Middle frontal gyrus (tissue), 1 donor: ENCODE measurements around the gene GNL2.
A peak's percentile ranks its signal among the peaks of the same experiment; 100 is the strongest.
"Not testable (repeated sequence)": the region's sequence is repeated elsewhere in the genome, so short reads cannot be mapped to it uniquely, and the experiment has no call there.

Source experiments
- DNase-seq: peaks from one replicate; pipeline ENCODE4 v3.0.0-alpha.2; 2015; ENCODE audit warnings: low spot score; ENCODE audit errors: extremely low spot score

Gene GNL2

GRCh38 chr1:37560401-37561132, 35.2 kb downstream of the GNL2 start:
- no peak for DNase-seq

DNA sequence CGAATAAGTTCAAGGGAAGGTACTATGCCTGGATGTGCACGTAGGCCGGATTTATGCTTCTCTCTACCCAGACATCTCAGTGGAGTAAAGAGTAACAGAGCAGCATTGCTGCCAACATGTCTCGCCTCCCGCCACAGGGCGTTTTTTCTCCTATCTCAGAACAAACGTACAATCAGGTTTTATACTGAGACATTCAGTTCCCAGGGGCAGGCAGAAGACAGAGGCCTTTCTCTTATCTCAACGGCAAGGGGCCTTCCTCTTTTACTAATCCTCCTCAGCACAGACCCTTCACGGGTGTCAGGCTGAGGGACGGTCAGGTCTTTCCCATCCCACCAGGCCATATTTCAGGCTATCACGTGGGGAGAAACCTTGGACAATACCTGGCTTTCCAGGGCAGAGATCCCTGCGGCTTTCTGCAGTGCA, 35.8 kb downstream of the GNL2 start:
- DNase-seq, result not testable (repeated sequence)

- no peak for DNase-seq
Observed at GRCh38 chr1:37559080-37559479, 36.7 kb downstream of the GNL2 start.

GRCh38 chr1:37558411-37558810, 37.3 kb downstream of the GNL2 start:
- no peak for DNase-seq

GRCh38 chr1:37557402-37557801, 38.3 kb downstream of the GNL2 start:
- no peak for DNase-seq

DNA sequence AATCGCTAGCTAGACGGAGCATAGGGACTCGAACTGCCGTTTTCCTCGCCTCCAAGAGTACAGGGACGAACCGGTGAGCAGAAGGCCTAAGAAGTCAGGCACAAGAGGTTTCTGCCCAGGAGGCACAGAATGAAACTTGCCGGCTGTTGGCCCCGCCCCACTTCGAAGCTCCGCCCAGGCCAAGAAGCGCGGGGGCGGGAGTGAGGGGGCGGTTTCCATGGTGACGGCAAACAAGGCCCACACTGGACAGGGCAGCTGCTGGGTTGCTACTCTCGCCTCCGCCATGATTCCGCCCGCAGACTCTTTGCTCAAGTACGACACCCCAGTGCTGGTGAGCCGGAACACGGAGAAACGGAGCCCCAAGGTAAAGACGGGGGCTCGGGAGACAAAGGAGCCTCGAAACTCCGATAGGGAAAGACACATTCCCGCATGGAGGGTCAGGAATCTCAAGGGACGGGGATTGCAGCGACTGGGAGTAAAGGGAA, 39.0 kb downstream of the GNL2 start, which contains the start of gene DNALI1:
Gene DNALI1, plus strand, starts transcription at position 229 of the 485 bp plus-strand sequence. Its CDS starts 55 bp downstream, at position 284.
- peak; percentile 50 for DNase-seq

DNA sequence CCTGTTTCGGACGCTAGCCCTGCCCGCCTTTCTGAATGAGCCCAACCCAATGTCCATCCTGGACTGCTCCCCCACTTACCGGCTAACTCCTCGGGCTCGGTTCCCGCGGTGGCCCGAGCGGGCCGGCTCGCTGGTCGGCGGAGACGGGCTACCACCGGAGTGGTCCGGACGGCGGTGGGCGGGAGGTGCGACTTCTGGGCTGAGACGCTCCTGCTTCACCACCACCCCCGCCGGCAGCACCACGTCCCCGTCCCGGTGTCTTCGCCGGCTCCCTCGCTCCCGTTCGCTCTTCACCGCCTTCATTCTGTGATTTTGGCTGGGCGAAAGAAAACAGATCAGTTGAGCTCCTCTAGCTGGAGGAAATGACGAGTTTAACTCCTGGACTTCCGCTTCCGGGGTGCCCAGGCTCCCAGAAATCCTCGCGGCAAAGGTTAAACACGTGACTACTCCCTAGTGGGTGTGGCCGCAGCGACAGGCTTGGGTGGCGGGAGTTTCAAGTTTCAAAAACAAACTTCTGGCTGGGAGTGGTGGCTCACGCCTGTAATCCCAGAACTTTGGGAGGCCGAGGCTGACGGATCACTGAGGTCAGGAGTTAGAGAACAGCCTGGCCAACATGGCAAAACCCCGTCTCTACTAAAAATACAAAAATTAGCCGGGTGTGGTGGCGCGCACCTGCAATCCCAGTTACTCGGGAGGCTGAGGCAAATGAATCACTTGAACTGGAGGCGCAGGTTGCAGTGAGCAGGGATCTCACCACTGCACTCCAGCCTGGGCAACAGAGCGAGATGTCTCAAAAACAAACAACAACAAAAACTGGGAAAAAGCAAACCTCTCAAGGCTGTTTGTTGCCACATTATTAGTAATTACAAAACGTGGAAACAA, 41.6 kb downstream of the GNL2 start, which contains the start of gene SNIP1:
Gene SNIP1, minus strand, starts transcription at position 367 of the 882 bp plus-strand sequence. Its CDS starts 64 bp downstream, at position 303.
- DNase-seq, result peak; percentile 92

DNA sequence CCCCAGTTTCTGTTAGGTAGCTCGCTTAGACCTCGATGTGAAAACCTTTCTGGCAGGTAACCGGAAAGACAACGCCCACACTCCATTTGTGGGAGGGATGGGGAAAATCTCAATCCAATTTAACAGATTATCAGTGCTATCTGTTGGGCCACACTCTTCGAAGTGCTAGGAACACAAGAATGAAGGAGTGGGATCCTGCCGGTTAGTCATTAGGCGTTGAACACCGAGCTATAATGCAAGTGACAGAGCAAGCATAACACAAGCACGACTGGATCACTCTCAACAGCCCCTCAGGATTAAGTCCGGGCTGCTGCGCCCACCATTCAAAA, 42.2 kb downstream of the GNL2 start:
- no peak for DNase-seq

DNA sequence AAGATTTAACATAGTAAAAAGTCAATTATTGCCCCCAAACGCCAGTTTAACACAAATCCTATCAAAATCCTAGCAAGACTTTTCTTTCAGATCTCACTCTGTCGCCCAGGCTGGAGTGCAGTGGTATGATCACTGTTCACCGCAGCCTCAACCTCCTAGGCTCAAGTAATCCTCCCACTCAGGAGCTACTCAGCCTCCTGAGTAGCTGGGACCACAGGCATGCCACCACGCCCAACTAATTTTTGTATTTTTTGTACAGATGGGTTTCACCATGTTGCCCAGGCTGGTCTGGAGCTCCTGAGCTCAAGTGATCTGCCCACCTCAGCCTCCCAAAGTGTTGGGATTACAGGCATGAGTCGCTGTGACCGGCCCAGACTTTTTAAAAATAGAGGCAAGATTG, 46.4 kb downstream of the GNL2 start:
- no peak for DNase-seq

- no peak for DNase-seq
Observed at GRCh38 chr1:37545019-37545418, 50.7 kb downstream of the GNL2 start.

GRCh38 chr1:37544530-37544929, 51.2 kb downstream of the GNL2 start:
- no peak for DNase-seq

DNA sequence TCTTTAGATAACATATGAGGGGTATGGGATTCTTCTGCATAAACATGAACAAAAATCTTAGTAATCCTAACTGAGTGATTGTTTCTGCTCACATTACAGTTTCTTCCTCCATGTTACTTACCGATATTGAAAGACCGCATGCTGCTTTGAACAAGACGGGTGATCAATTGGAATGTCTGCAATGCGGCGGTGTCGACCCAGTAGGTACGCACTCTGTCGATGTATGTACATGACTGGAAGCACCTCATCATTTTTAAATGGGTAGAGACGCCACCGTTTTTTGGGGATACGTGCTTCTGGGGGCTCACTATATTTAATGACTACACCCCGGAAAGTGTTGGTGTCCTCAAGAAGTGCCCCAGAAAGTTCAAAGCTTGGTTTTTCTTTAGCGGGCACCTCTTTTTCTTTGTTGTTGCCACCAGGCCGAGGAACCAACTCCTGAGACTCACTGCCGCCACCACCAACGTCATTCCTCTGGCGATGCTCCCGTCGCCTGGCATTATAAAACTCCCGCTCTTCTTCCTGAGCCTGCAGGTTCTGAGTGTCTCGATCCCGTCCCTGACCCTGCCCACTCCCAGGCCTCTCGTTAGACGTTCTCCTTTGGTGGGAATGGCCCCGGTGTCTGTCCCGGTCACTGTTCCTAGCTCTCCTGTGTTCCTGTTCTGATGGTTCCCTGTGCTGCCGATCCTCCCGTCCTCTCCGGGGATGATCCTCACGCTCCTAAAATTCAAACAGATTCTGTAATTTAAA, 55.5 kb downstream of the GNL2 start:
- no peak for DNase-seq

DNA sequence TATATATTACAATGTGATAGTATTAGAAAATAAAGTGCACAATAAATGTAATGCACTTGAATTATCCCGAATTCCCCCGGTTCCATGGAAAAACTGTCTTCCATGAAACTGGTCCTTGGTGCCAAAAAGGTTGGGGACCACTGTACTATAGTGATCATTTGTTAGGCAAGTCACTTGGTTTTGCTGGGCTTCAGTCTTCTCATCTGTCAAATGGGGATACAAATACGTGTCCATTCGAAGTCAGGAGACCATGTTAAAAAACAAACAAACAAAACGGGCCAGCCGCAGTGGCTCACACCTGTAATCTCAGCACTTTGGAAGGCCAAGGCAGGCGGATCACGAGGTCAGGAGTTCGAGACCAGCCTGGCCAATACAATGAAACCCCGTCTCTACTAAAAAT, 56.6 kb downstream of the GNL2 start:
- DNase-seq, result not testable (repeated sequence)

- no peak for DNase-seq
Observed at GRCh38 chr1:37537378-37537777, 58.4 kb downstream of the GNL2 start.

GRCh38 chr1:37533317-37534093, 62.2 kb downstream of the GNL2 start:
- no peak for DNase-seq

- DNase-seq, result not testable (repeated sequence)
Observed at GRCh38 chr1:37532418-37533156, 63.1 kb downstream of the GNL2 start.

- DNase-seq, result not testable (repeated sequence)
Observed at GRCh38 chr1:37529888-37530287, 65.8 kb downstream of the GNL2 start.

DNA sequence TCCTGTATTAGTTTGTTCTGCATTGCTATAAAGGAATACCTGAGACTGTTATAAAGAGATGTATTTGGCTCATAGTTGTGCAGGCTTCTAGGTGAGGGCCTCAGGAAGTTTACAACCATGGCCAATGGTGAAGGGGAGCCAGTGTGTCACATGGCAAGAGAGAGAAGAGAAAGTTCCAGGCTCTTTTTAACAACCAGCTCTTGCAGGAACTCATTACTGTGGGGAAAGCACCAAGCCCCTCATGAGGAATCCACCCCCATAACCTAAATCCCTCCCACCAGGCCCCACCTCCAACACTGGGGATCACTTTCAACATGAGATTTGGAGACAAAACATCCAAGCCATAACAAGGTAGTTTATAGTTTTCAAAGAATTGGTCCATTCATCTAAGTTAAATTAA, 76.1 kb downstream of the GNL2 start:
- DNase-seq, result no peak

GRCh38 chr1:37518929-37519328, 76.8 kb downstream of the GNL2 start:
- not testable (repeated sequence) for DNase-seq

- DNase-seq, result not testable (repeated sequence)
Observed at GRCh38 chr1:37518241-37518640, 77.5 kb downstream of the GNL2 start.
